ENCODE data around the gene ST14.

ST14 gene

GRCh38 chr11:130214861-130215530 is 55.4 kb downstream of the ST14 start:
- no peak for TF ChIP-seq CTCF (IDR thresholded peaks at IDR 0.05; ENCODE audit: low read depth, low read length)

GRCh38 chr11:130215531-130216220 is 56.1 kb downstream of the ST14 start:
- no peak overlapping the region for H3K4me3 ChIP-seq (ENCODE audit: low read depth, low read length)
- no peak for TF ChIP-seq CTCF (IDR thresholded peaks at IDR 0.05; ENCODE audit: low read depth, low read length)

More at GRCh38 chr11:130214861-130215530, 55.4 kb downstream of the ST14 start:
- no peak overlapping the region for H3K4me3 ChIP-seq (ENCODE audit: low read depth, low read length)

GRCh38 chr11:130216221-130216550 is 56.6 kb downstream of the ST14 start:
- no peak overlapping the region for H3K4me3 ChIP-seq (ENCODE audit: low read depth, low read length)
- no peak for TF ChIP-seq CTCF (IDR thresholded peaks at IDR 0.05; ENCODE audit: low read depth, low read length)

GRCh38 chr11:130216591-130217132 is 57.1 kb downstream of the ST14 start:
- no peak for TF ChIP-seq CTCF (IDR thresholded peaks at IDR 0.05; ENCODE audit: low read depth, low read length)
- H3K4me3 ChIP-seq (ENCODE audit: low read depth, low read length), result no peak overlapping the region

GRCh38 chr11:130217133-130218031 is 57.8 kb downstream of the ST14 start:
- H3K4me3 ChIP-seq (ENCODE audit: low read depth, low read length), result no peak overlapping the region
- TF ChIP-seq CTCF (IDR thresholded peaks at IDR 0.05; ENCODE audit: low read depth, low read length), result no peak

GRCh38 chr11:130218501-130219070 is 59.0 kb downstream of the ST14 start:
- H3K4me3 ChIP-seq (ENCODE audit: low read depth, low read length), result no peak overlapping the region
- TF ChIP-seq CTCF (IDR thresholded peaks at IDR 0.05; ENCODE audit: low read depth, low read length), result no peak

Measured in WI38 (cell line).